ENCODE measurements around the gene DIP2B. TPM values are rescaled to one million over a fixed set of nuclear protein-coding genes. Genes with fewer than 3 reads are reported as not detected.

Gene DIP2B
- total RNA-seq, 1 donor from 2014 or later: 24.0 TPM

GRCh38 chr12:50600364-50600763 is 95.6 kb downstream of the DIP2B start:
- Histone ChIP-seq H3K36me3 (ENCODE audit: control insufficient read depth in 3 of 3, insufficient read depth in 3 of 3, low read length in 3 of 3) (no peaks in the 10 kb centered on the region), H3K27me3 (ENCODE audit: control insufficient read depth in 3 of 3, insufficient read depth in 3 of 3, low read length in 3 of 3) (no peaks in the 10 kb centered on the region), H3K9ac (ENCODE audit: low read depth in 1 of 3, low read length in 3 of 3) (no peak overlapping the region), H3K4me3 (ENCODE audit: low read length in 3 of 3) (no peak overlapping the region), H3K9me3 (ENCODE audit: control insufficient read depth in 3 of 3, low read length in 3 of 3) (no peaks in the 10 kb centered on the region), H3K27ac (ENCODE audit: low read depth, low read length) (no peak overlapping the region), H3K4me1 (ENCODE audit: control insufficient read depth in 3 of 3, insufficient read depth in 3 of 3, low read length in 3 of 3) (peaks cover 0 to 11% (median 6%) of the 10 kb centered on the region in 3 donors)

- H3K27ac ChIP-seq (ENCODE audit: low read depth, low read length): no peak overlapping the region
- peaks cover 0 to 4% (median 0%) of the 10 kb centered on the region in 3 donors for H3K4me1 ChIP-seq (ENCODE audit: control insufficient read depth in 3 of 3, insufficient read depth in 3 of 3, low read length in 3 of 3)
These were observed 99.2 kb downstream of the DIP2B start for GRCh38 chr12:50603817-50604639.

DNA sequence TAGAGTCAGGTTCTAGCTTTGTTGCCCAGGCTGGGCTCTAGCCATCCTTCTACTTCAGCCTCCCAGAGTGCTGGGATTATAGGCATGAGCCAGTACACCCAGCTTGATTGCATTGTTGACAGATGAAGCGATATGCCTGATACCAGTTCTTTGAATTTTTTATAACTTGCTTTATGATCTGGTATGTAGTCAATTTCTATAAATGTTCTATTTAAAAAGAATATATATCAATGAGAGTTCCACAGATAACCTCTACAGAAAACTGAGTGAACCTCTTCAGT is 99.8 kb downstream of the DIP2B start:
- Histone ChIP-seq H3K9ac (ENCODE audit: low read depth in 1 of 3, low read length in 3 of 3) (no peak overlapping the region), H3K4me3 (ENCODE audit: low read length in 3 of 3) (no peak overlapping the region), H3K36me3 (ENCODE audit: control insufficient read depth in 3 of 3, insufficient read depth in 3 of 3, low read length in 3 of 3) (no peaks in the 10 kb centered on the region), H3K4me1 (ENCODE audit: control insufficient read depth in 3 of 3, insufficient read depth in 3 of 3, low read length in 3 of 3) (peaks cover 0 to 4% (median 3%) of the 10 kb centered on the region in 3 donors), H3K27ac (ENCODE audit: low read depth, low read length) (no peak overlapping the region), H3K9me3 (ENCODE audit: control insufficient read depth in 3 of 3, low read length in 3 of 3) (no peaks in the 10 kb centered on the region), H3K27me3 (ENCODE audit: control insufficient read depth in 3 of 3, insufficient read depth in 3 of 3, low read length in 3 of 3) (no peaks in the 10 kb centered on the region)

More at GRCh38 chr12:50603817-50604639, 99.2 kb downstream of the DIP2B start:
- no peak overlapping the region for H3K9ac ChIP-seq (ENCODE audit: low read depth in 1 of 3, low read length in 3 of 3)
- no peak overlapping the region for H3K4me3 ChIP-seq (ENCODE audit: low read length in 3 of 3)
- no peaks in the 10 kb centered on the region for H3K36me3 ChIP-seq (ENCODE audit: control insufficient read depth in 3 of 3, insufficient read depth in 3 of 3, low read length in 3 of 3)
- no peaks in the 10 kb centered on the region for H3K27me3 ChIP-seq (ENCODE audit: control insufficient read depth in 3 of 3, insufficient read depth in 3 of 3, low read length in 3 of 3)
- H3K9me3 ChIP-seq (ENCODE audit: control insufficient read depth in 3 of 3, low read length in 3 of 3): no peaks in the 10 kb centered on the region

DNA sequence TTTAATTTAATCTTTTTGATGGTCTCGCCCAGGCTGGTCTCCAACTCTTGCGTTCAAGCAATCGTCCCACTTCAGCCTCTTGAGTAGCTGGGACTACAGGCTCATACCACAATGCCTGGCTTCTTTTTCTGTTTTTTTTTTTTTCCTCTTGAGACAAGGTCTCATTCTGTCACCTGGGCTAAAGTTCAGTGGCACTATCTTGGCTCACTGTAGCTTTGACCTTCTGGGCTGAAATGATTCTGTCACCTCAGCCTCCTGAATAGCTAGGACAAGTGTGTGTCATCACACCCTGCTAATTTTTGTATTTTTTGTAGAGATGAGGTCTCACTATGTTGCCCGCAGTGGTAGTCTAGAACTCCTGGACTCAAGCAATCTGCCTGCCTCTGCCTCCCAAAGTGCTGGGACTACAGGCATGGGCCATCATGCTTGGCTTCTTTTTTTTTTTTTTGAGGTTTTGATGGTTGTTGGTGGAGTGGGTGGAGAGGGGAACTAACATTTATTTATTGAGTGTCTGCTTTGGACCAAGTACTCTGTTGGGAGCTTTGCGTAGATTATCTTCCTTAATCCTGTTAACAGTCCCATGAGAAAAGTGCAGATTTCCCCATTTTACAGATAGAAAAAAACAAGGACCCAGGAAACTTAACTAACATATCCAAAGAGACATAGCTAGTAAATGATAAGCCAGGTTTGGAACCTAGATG is 102.0 kb downstream of the DIP2B start:
- peaks cover 0 to 11% (median 6%) of the 10 kb centered on the region in 3 donors for H3K4me1 ChIP-seq (ENCODE audit: control insufficient read depth in 3 of 3, insufficient read depth in 3 of 3, low read length in 3 of 3)
- no peaks in the 10 kb centered on the region for H3K27me3 ChIP-seq (ENCODE audit: control insufficient read depth in 3 of 3, insufficient read depth in 3 of 3, low read length in 3 of 3)
- H3K9me3 ChIP-seq (ENCODE audit: control insufficient read depth in 3 of 3, low read length in 3 of 3): no peaks in the 10 kb centered on the region
- no peak overlapping the region for H3K27ac ChIP-seq (ENCODE audit: low read depth, low read length)
- H3K36me3 ChIP-seq (ENCODE audit: control insufficient read depth in 3 of 3, insufficient read depth in 3 of 3, low read length in 3 of 3): no peaks in the 10 kb centered on the region
- H3K4me3 ChIP-seq (ENCODE audit: low read length in 3 of 3): no peak overlapping the region
- no peak overlapping the region for H3K9ac ChIP-seq (ENCODE audit: low read depth in 1 of 3, low read length in 3 of 3)

- H3K9ac ChIP-seq (ENCODE audit: low read depth in 1 of 3, low read length in 3 of 3): no peak overlapping the region
- H3K4me1 ChIP-seq (ENCODE audit: control insufficient read depth in 3 of 3, insufficient read depth in 3 of 3, low read length in 3 of 3): peaks cover 6 to 17% (median 13%) of the 10 kb centered on the region in 3 donors
- no peak overlapping the region for H3K27ac ChIP-seq (ENCODE audit: low read depth, low read length)
- H3K9me3 ChIP-seq (ENCODE audit: control insufficient read depth in 3 of 3, low read length in 3 of 3): no peaks in the 10 kb centered on the region
- H3K27me3 ChIP-seq (ENCODE audit: control insufficient read depth in 3 of 3, insufficient read depth in 3 of 3, low read length in 3 of 3): no peaks in the 10 kb centered on the region
- H3K4me3 ChIP-seq (ENCODE audit: low read length in 3 of 3): no peak overlapping the region
- H3K36me3 ChIP-seq (ENCODE audit: control insufficient read depth in 3 of 3, insufficient read depth in 3 of 3, low read length in 3 of 3): no peaks in the 10 kb centered on the region
These were observed 104.6 kb downstream of the DIP2B start for GRCh38 chr12:50609292-50609874.

DNA sequence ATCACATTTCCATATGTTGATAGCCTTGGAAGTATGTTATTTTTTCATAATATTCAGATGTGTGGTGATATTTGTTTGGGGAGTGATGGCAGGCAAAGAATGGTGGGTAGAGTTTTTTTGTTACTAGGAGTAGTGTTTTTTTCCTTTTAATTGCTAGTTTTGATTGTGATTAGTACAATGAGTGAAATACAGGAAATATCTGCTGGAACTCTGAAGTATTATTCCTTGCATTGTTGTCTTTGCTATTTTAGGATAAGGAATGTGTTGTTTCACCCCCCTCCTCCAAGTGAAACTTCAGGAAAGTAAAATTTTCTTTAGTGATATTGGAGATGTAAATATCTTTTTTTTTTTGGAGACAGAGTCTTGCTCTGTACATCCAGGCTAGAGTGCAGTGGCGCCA is 105.4 kb downstream of the DIP2B start:
- Histone ChIP-seq H3K27ac (ENCODE audit: low read depth, low read length) (no peak overlapping the region), H3K9me3 (ENCODE audit: control insufficient read depth in 3 of 3, low read length in 3 of 3) (no peaks in the 10 kb centered on the region), H3K4me1 (ENCODE audit: control insufficient read depth in 3 of 3, insufficient read depth in 3 of 3, low read length in 3 of 3) (peaks cover 7 to 17% (median 15%) of the 10 kb centered on the region in 3 donors), H3K27me3 (ENCODE audit: control insufficient read depth in 3 of 3, insufficient read depth in 3 of 3, low read length in 3 of 3) (no peaks in the 10 kb centered on the region), H3K4me3 (ENCODE audit: low read length in 3 of 3) (no peak overlapping the region), H3K9ac (ENCODE audit: low read depth in 1 of 3, low read length in 3 of 3) (no peak overlapping the region), H3K36me3 (ENCODE audit: control insufficient read depth in 3 of 3, insufficient read depth in 3 of 3, low read length in 3 of 3) (no peaks in the 10 kb centered on the region)

GRCh38 chr12:50611021-50611744 is 106.4 kb downstream of the DIP2B start:
- no peaks in the 10 kb centered on the region for H3K9me3 ChIP-seq (ENCODE audit: control insufficient read depth in 3 of 3, low read length in 3 of 3)
- peaks cover 11 to 17% (median 15%) of the 10 kb centered on the region in 3 donors for H3K4me1 ChIP-seq (ENCODE audit: control insufficient read depth in 3 of 3, insufficient read depth in 3 of 3, low read length in 3 of 3)
- no peak overlapping the region for H3K9ac ChIP-seq (ENCODE audit: low read depth in 1 of 3, low read length in 3 of 3)
- no peak overlapping the region for H3K27ac ChIP-seq (ENCODE audit: low read depth, low read length)
- H3K4me3 ChIP-seq (ENCODE audit: low read length in 3 of 3): no peak overlapping the region
- H3K27me3 ChIP-seq (ENCODE audit: control insufficient read depth in 3 of 3, insufficient read depth in 3 of 3, low read length in 3 of 3): no peaks in the 10 kb centered on the region
- H3K36me3 ChIP-seq (ENCODE audit: control insufficient read depth in 3 of 3, insufficient read depth in 3 of 3, low read length in 3 of 3): no peaks in the 10 kb centered on the region

GRCh38 chr12:50612882-50613281 is 108.1 kb downstream of the DIP2B start:
- Histone ChIP-seq H3K9ac (ENCODE audit: low read depth in 1 of 3, low read length in 3 of 3) (no peak overlapping the region), H3K4me1 (ENCODE audit: control insufficient read depth in 3 of 3, insufficient read depth in 3 of 3, low read length in 3 of 3) (peaks cover 11 to 17% (median 15%) of the 10 kb centered on the region in 3 donors), H3K36me3 (ENCODE audit: control insufficient read depth in 3 of 3, insufficient read depth in 3 of 3, low read length in 3 of 3) (no peaks in the 10 kb centered on the region), H3K9me3 (ENCODE audit: control insufficient read depth in 3 of 3, low read length in 3 of 3) (no peaks in the 10 kb centered on the region), H3K4me3 (ENCODE audit: low read length in 3 of 3) (no peak overlapping the region), H3K27ac (ENCODE audit: low read depth, low read length) (no peak overlapping the region), H3K27me3 (ENCODE audit: control insufficient read depth in 3 of 3, insufficient read depth in 3 of 3, low read length in 3 of 3) (no peaks in the 10 kb centered on the region)

- no peaks in the 10 kb centered on the region for H3K9me3 ChIP-seq (ENCODE audit: control insufficient read depth in 3 of 3, low read length in 3 of 3)
- H3K4me1 ChIP-seq (ENCODE audit: control insufficient read depth in 3 of 3, insufficient read depth in 3 of 3, low read length in 3 of 3): peaks cover 11 to 17% (median 15%) of the 10 kb centered on the region in 3 donors
- no peak overlapping the region for H3K9ac ChIP-seq (ENCODE audit: low read depth in 1 of 3, low read length in 3 of 3)
- H3K36me3 ChIP-seq (ENCODE audit: control insufficient read depth in 3 of 3, insufficient read depth in 3 of 3, low read length in 3 of 3): no peaks in the 10 kb centered on the region
- no peaks in the 10 kb centered on the region for H3K27me3 ChIP-seq (ENCODE audit: control insufficient read depth in 3 of 3, insufficient read depth in 3 of 3, low read length in 3 of 3)
- no peak overlapping the region for H3K27ac ChIP-seq (ENCODE audit: low read depth, low read length)
- H3K4me3 ChIP-seq (ENCODE audit: low read length in 3 of 3): no peak overlapping the region
These were observed 108.7 kb downstream of the DIP2B start for GRCh38 chr12:50613463-50613862.

Measured in skeletal muscle tissue (tissue), 4 donors.